SH-SY5Y (cell line): ENCODE measurements around the gene PCDHB9.

Experiments
- GATA2 ChIP-seq: IDR thresholded peaks from 2 replicates; pipeline ENCODE4 v1.6.1; 2011; ENCODE audit warnings: mild to moderate bottlenecking, low read depth, low read length
- GATA3 ChIP-seq: IDR thresholded peaks from 2 replicates; pipeline ENCODE4 v1.6.1; 2011; ENCODE audit warnings: low read depth, mild to moderate bottlenecking, low read length, moderate library complexity

GRCh38 chr5:141199359-141200235 is 12.6 kb downstream of the PCDHB9 start, which contains the start of gene PCDHB11:
- no peak for TF ChIP-seq GATA3
- no peak for TF ChIP-seq GATA2
